Measurements from ENCODE around the gene PLBD1. TPM values are rescaled to one million over a fixed set of nuclear protein-coding genes. Genes with fewer than 3 reads are reported as not detected.

PLBD1 gene, protein sequence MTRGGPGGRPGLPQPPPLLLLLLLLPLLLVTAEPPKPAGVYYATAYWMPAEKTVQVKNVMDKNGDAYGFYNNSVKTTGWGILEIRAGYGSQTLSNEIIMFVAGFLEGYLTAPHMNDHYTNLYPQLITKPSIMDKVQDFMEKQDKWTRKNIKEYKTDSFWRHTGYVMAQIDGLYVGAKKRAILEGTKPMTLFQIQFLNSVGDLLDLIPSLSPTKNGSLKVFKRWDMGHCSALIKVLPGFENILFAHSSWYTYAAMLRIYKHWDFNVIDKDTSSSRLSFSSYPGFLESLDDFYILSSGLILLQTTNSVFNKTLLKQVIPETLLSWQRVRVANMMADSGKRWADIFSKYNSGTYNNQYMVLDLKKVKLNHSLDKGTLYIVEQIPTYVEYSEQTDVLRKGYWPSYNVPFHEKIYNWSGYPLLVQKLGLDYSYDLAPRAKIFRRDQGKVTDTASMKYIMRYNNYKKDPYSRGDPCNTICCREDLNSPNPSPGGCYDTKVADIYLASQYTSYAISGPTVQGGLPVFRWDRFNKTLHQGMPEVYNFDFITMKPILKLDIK
- total RNA-seq (10 to 100 TPM in 2 of 5 donors, under 1 TPM in 1, not detected in 2; 0.87 to 38.2 (median 23.5) TPM), polyA plus RNA-seq (1 to 10 TPM; 4.7 to 9.5 (median 7.2) TPM)
- long read RNA-seq, donor 1, partial matches to known transcripts: 6 of 9 reads
- long read RNA-seq, donor 1, other reads (novel, unspliced or antisense): 0 of 9 reads
- long read RNA-seq, donor 2, transcript PLBD1-201 (11 exons, 2,426 nt): major isoform, 18 of 18 reads
- long read RNA-seq, donor 2, partial matches to known transcripts: 0 of 18 reads
- long read RNA-seq, donor 2, other reads (novel, unspliced or antisense): 0 of 18 reads
- long read RNA-seq, donor 3, partial matches to known transcripts: 11 of 13 reads
- long read RNA-seq, donor 3, other reads (novel, unspliced or antisense): 0 of 13 reads
- long read RNA-seq, donor 4, partial matches to known transcripts: 0 of 1 reads
- long read RNA-seq, donor 4, other reads (novel, unspliced or antisense): 0 of 1 reads
- long read RNA-seq, donor 5, transcript PLBD1-201 (11 exons, 2,426 nt): major isoform, 7 of 17 reads
- long read RNA-seq, donor 5, partial matches to known transcripts: 10 of 17 reads
- long read RNA-seq, donor 5, other reads (novel, unspliced or antisense): 0 of 17 reads
- long read RNA-seq, donor 6, transcript PLBD1-201 (11 exons, 2,426 nt): major isoform, 15 of 31 reads
- long read RNA-seq, donor 6, partial matches to known transcripts: 16 of 31 reads
- long read RNA-seq, donor 6, other reads (novel, unspliced or antisense): 0 of 31 reads
- long read RNA-seq, donor 7, transcript PLBD1-201 (11 exons, 2,426 nt): major isoform, 20 of 55 reads
- long read RNA-seq, donor 7, partial matches to known transcripts: 35 of 55 reads
- long read RNA-seq, donor 7, other reads (novel, unspliced or antisense): 0 of 55 reads
- long read RNA-seq, donor 8, transcript PLBD1-201 (11 exons, 2,426 nt): major isoform, 9 of 25 reads
- long read RNA-seq, donor 8, partial matches to known transcripts: 16 of 25 reads
- long read RNA-seq, donor 8, other reads (novel, unspliced or antisense): 0 of 25 reads
- long read RNA-seq, donor 9, partial matches to known transcripts: 17 of 20 reads
- long read RNA-seq, donor 9, other reads (novel, unspliced or antisense): 0 of 20 reads
- long read RNA-seq, donor 10, transcript PLBD1-201 (11 exons, 2,426 nt): major isoform, 7 of 24 reads
- long read RNA-seq, donor 10, partial matches to known transcripts: 17 of 24 reads
- long read RNA-seq, donor 10, other reads (novel, unspliced or antisense): 0 of 24 reads

DNA sequence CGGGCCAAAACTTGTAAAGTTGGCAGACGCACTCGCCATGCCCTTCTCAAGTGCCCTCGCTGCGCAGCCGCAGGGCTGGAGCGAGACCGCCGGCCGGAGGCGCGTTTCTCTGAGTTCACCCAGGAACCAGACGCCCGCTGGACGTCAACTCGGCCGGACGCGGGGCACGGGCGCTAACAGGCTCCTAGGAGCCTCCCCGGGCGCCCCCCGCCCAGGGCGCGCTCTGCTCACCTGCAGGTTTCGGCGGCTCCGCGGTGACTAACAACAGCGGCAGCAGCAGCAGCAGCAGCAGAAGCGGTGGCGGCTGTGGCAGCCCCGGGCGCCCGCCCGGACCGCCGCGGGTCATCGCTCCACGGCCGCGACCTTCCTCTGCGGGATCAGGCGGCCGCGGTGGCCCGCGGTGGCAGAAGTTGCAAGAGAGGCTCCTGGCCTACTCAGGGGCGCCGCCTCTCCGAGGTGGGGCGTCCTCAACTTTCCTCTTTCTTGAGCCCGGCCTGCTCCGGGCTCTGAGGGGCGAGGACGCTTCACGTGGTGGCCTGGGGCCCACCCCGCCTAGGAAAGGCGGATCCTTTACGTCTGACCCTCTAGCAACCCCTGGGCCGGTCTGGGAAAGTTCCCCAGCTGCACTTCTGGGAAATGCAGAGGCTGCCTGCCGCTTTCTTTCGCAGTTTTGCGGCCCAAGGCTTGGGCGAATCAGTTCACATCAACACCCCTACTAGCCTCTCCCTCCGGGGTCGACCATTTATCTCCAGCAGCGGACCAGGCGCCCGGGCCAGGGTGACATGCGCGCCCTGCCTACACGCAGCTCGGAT lies at the start of gene PLBD1:
Gene PLBD1, minus strand, starts transcription at position 533 of the 812 bp plus-strand sequence. Its CDS starts 187 bp downstream, at position 346.
- Histone ChIP-seq H3K4me1 (peaks cover 0 to 59% (median 23%) of the 10 kb centered on the region in 4 donors), H3K9me3 (no peaks in the 10 kb centered on the region), H3K36me3 (no peaks in the 10 kb centered on the region), H3K27me3 (no peaks in the 10 kb centered on the region), H3K4me3 (peak within 1 kb of the TSS; percentile 55 to 63 (median 59)), H3K27ac (peak within 1 kb of the TSS; percentile 60 to 85 (median 82))
- intact Hi-C loops (cut with DNase I; ENCODE audit: low total_unique reads): no loop called here
- peak; percentile 77 to 89 for DNase-seq
- no peak for TF ChIP-seq CTCF (IDR thresholded peaks at IDR 0.05)
- no peak for TF ChIP-seq EP300 (IDR thresholded peaks at IDR 0.05)
- peak in 1 of 3 donors; percentile 50 for TF ChIP-seq POLR2AphosphoS5 (IDR thresholded peaks at IDR 0.05)
- TF ChIP-seq POLR2A (IDR thresholded peaks at IDR 0.05): no peak
- WGBS, 5 donors: 4 to 13% (median 5%) methylated on average over 10 to 76 of the region's 76 CpGs

- DNase-seq: peak in 1 of 2 donors; percentile 35
- no peak overlapping the region for H3K27ac ChIP-seq
- 58 to 72% (median 65%) methylated on average over 3 of the region's 3 CpGs for WGBS, 5 donors
These were observed 47.0 kb upstream of the PLBD1 start for GRCh38 chr12:14614704-14615121.

More at GRCh38 chr12:14614704-14615121, 47.0 kb upstream of the PLBD1 start:
- TF ChIP-seq EP300 (IDR thresholded peaks at IDR 0.05) (no peak), POLR2AphosphoS5 (IDR thresholded peaks at IDR 0.05) (no peak), POLR2A (IDR thresholded peaks at IDR 0.05) (no peak), CTCF (IDR thresholded peaks at IDR 0.05) (no peak)
- Histone ChIP-seq H3K9me3 (peaks cover 0 to 15% (median 3%) of the 10 kb centered on the region in 4 donors), H3K36me3 (no peaks in the 10 kb centered on the region), H3K4me1 (peaks cover 0 to 31% (median 6%) of the 10 kb centered on the region in 4 donors), H3K4me3 (no peak overlapping the region), H3K27me3 (no peaks in the 10 kb centered on the region)
- intact Hi-C loops (cut with DNase I; ENCODE audit: low total_unique reads): no loop called here
